Activated CD4-positive, CD25-positive, alpha-beta regulatory T cell (primary cell): ENCODE data around the gene SDHD.
"Not testable (repeated sequence)": the region's sequence is repeated elsewhere in the genome, so short reads cannot be mapped to it uniquely, and the experiment has no call there.

Experiments used
- DNase-seq, 4 experiments: peaks; one replicate each; lab custom pipeline; 2025; lab: John Stamatoyannopoulos, UW

SDHD gene

DNA sequence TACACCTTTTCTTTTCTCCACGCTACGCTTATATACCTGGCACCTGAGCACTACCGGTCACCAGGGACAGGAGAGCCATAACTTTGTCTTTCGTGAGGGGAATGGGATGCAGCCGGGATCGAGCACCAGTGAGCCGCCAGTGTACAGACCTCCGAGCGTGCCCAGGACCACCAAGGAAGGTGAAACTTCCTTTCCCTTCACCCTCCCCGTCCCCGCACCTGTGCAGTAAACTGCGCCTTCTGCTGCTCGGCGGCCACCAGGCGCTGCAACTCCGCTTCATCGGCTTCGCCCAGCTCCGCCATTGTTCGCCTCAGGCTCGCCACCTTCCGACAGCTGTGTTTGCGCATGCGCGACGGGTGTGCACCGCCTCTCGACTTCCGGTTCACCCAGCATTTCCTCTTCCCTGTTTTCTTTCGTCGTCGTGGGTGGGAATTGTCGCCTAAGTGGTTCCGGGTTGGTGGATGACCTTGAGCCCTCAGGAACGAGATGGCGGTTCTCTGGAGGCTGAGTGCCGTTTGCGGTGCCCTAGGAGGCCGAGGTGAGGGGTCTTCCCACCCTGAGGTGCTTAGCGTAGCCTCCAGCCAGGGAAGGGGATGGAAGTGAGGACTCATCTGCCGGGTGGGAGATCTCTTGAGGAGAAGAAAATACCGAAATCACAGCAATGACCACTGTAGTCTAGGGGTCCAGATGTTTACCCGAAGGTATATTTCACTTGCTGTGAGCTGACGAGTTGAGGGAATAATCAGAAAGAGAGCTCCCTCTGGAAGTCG lies at the start of gene SDHD, which contains the start of gene TIMM8B:
SDHD (plus strand) TSS at position 452 of the 770 bp plus-strand sequence; CDS start at position 487, 35 bp downstream.
TIMM8B (minus strand) TSS at position 335 of the 770 bp plus-strand sequence; CDS start at position 302, 33 bp downstream.
- DNase-seq = peak; percentile 86 to 91 (median 88)

DNA sequence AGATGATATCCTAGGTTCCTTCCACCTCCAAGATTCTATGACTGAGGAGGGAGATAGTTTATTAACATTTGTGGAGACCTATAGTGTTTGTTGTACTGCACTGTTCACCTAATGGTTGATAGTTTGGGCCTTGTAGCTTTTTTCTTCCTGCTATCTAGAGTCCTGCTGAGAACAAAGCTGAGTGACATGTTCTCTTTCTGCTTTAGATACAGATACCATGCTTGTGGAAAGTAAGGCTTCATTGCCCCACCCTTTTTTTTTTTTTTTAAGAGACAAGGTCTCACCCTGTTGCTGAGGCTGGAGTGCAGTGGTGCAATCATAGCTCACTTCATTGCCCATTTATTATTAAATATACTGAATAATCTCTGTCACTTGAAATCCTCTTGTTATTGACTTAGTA lies 49.1 kb upstream of the SDHD start:
- DNase-seq = no peak

DNA sequence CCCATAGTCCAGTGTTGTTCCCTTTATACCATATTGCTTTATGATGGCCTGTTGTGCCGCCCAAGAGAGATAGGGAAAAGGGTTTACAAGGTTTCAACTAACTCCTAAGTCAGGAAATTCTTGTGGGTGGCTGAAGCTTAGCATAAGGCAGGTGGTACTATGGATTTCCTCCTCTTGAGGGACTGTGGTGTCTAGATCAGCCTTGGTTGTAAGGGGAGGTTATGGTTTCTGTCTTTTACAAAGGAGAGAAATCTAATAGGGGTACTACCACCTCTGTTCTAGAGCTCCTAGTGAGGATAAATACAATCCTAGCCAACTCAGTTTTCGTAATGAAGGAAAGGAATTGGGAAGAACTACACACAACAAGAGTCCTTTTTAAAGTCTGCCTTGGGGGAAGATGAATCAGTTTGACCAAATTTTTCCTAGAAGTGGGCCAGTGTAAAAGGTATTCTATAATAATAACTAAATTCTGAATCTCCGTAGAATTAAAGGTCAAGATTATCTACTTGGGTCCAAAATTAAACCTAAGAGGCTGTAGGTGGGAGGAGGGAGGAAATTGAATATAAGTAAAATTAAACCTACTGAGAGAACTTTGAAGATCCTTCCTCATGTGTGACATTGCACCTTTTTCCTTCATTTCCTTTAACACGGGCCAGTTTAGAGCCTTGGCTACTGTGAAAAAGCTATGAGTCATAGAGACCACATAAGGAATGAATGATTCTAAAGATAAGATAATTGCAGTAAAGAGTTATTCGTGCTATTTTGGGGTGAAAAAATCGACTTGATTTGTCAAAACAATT lies 44.3 kb upstream of the SDHD start:
- no peak for DNase-seq

DNA sequence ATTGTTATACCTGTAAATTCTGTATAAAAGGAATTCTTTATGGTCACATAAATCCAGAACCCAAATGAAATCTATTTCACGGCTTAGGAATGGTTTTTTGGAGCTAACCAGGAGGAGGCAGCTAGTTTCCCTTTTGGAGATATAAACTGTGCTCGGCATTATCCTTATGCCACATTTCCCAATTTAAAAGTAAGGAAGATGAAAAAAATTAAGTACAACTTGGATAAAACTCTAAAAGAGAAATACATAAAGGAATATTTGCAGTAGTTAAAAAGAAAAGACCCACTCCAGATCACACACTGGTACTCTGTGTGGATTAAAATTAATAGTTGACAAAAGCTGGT lies 43.7 kb upstream of the SDHD start:
- no peak for DNase-seq

DNA sequence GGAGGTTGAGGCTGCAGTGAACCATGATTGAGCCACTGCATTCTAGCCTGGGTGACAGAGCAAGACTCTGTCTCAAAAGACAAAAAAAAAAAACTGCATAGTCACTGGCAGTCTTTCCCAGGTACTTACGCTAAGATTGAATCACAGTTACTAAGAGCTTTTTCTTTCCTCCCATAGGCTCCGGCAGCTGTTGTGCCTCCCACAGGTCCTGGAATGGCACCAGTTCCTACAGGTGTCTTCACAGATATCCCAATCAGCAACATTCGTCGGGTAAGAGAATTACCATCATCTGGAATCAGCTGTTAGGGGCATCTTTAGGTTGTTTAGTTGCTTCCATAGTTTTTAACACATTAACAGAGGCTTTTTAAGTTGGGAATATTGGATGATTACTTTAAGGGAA lies 41.7 kb upstream of the SDHD start:
- DNase-seq = no peak

DNA sequence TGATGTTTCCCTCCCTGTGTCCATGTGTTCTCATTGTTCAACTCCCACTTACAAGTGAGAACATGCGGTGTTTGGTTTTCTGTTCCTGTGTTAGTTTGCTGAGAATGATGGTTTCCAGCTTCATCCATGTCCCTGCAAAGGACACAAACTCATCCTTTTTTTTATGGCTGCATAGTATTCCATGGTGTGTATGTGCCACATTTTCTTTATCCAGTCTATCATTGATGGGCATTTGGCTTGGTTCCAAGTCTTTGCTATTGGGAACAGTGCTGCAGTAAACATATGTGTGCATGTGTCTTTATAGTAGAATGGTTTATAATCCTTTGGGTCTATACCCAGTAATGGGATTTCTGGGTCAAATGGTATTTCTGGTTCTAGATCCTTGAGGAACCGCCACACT lies 40.0 kb upstream of the SDHD start:
- DNase-seq = not testable (repeated sequence)

DNA sequence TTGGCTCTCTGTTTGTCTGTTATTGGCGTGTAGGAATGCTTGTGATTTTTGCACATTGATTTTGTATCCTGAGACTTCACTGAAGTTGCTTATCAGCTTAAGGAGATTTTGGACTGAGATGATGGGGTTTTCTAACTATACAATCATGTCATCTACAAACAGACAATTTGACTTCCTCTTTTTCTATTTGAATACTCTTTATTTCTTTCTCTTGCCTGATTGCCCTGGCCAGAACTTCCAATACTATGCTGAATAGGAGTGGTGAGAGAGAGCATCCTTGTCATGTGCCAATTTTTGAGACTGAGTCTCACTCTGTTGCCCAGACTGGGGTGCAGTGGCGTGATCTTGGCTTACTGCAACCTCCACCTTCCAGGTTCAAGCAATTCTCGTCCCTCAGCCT lies 38.4 kb upstream of the SDHD start:
- DNase-seq = not testable (repeated sequence)

DNA sequence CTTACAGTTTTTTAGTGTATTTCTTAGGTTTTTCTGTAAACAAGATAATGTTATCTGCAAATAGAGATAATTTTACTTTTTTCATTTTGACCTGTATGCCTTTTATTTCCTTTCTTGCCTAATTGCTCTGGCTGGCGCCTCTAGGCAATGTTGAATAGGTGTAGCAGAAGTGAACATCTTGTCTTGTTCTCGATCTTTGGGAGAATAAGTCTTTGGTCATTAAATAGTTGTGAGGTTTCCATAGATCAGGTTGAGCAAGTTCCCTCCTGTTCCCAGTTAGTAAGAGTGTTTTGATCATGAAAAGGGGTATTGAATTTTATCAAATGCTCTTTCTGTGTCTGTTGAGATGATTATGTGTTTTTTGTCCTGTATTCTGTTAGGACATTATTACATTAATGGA lies 36.9 kb upstream of the SDHD start:
- DNase-seq = no peak

DNA sequence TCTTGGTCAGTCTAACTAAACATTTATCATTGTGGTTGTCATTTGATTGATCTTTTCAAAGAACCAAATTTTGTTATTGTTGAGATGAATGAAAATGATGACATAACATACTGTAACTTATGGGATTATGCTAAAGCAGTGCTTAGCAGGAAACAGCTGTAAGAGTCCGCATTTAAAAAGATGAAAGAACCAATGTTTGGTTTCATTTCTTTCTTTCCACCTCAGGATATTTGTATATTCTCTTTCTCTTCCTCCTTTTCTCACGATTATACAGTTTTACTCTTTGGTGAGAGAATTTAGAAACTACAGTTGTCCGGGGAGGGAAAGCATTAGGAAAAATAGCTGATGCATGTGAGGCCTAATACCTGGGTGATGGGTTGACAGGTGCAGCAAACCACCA lies 36.0 kb upstream of the SDHD start:
- no peak for DNase-seq

DNA sequence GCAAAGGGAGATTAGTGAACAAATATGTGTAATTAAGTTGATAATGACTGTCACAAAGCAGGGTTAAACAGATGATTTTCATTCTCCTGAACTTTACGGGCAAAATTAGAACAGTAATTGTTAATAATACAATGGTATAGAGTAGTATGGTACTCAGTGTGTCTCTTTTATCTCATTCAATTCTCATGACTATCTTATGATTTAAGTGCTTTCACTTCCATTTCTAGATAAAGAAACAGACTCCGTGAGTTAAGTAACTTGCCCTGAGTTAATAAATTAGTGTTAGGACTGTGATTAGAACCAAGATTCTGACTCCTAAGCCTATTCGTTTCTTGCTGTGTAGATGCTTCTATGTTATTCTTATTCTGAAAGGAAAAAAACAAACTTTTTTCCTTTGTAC lies 34.9 kb upstream of the SDHD start:
- no peak for DNase-seq

DNA sequence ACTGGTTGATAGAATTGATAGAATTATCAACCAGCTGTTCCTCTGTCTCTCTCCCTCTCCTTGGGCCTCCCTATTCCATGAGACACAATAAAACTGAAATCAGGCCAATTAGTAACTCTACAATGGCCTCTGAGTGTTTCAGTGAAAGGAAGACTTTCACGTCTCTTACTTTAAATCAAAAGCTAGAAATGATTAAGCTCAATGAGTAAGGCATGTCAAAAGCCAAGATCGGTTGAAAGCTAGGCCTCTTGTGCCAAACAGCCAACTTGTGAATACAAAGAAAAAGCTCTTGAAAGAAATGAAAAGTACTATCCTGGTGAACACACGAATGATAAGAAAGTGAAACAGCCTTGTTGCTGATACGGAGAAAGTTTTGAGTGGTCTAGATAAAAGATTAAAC lies 29.5 kb upstream of the SDHD start:
- no peak for DNase-seq

DNA sequence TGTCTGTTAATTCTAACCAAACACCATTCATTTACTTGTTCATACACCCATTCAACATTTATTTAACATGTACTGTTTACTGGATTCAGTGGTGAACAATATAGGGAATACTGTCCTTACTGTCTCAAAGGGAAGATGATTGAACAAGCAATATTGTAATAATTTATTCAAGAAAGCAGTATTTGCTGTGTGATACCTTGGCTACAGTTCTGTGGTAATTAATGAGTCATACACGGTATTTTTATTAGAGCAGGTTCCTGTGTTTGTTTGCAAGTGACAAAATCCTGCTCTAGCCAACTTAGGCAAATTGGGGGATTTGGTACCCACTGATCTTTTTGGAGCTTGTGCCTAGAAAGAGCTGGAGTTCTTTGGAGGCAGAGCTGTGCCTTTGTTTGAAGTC lies 28.6 kb upstream of the SDHD start:
- no peak for DNase-seq

DNA sequence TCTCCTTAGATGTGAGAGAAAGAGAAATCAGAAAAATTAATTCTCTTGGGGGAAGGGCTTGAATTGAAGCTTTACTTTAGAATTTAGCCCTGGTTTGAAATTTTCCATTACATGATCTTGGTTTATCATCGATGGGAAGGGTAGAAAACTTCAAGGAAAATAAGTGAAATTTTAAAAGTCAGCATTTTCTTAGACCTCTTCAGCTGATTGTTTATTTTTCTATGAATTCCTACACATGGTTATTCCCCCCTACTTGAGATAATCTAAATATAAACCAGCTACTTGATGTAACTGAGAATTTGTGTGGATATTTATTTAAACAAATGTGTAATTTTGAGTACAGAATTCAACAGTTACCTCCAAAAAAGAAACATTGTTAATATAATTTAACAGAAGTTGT lies 23.8 kb upstream of the SDHD start:
- no peak for DNase-seq

DNA sequence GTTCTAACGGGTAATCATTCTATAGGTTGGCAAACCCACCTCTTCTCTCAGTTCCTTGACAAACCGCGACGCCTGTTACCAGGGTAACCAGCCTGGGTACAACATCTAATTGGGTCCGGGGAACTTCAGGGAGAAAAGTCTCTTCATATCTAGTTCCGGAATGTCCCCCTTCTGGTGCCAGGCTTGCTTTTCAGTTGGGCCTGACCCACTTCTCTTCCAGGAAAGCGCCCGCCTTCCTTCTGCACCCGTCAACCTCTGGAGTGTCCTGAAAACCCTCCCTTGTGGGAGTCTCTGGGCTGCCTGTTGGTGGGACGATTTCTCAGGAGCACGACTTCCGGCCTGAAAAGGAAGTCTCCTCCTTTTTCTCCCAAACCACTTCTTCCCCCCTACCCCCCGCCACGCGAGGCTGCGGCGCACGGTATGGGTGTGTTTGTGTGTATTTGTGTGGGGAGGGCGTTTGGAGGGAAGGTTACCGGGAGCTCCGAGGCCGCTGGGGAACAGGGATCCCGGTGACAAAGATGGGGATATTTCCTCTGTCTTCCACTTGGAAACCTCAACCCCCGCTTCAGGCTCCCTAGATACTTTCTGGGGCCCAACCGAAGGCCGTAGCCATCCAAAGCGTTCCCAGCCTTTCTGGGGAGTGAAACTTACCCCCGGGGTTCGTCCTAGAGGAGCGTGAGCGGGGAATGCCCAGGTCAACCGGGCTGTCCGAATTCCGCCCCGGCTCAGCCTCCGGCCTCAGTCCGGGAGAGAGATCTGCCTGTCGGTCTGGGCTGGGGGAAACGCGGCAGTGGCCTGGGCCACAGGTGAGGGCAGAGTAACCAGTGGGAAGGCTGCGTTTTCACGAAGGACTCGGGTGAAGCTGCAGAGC lies 12.5 kb upstream of the SDHD start, which contains the start of the genes NKAPD1 and PIH1D2:
NKAPD1 (plus strand) TSS at position 359 of the 871 bp plus-strand sequence. CDS start 1,276 bp downstream, outside the sequence.
PIH1D2 (minus strand) TSS at position 77 of the 871 bp plus-strand sequence. CDS start 843 bp downstream, outside the sequence.
- peak; percentile 58 to 75 (median 64) for DNase-seq

DNA sequence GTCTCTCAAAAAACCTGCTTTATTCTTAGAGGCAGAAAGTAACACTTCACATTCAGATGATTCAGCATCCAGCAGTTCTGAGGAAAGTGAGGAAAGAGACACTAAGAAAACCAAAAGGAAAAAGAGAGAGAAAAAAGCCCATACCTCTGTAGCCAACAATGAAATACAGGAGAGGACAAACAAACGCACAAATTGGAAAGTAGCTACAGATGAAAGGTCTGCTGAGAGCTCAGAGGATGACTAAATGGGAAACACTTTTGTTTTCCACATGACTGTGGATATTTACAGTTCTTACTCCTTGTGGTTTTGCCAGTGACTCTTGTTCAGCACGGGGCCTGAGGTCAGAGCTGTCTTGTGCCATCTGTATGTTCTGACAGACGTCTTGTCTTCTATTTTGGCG lies 3.9 kb upstream of the SDHD start:
- DNase-seq = no peak

DNA sequence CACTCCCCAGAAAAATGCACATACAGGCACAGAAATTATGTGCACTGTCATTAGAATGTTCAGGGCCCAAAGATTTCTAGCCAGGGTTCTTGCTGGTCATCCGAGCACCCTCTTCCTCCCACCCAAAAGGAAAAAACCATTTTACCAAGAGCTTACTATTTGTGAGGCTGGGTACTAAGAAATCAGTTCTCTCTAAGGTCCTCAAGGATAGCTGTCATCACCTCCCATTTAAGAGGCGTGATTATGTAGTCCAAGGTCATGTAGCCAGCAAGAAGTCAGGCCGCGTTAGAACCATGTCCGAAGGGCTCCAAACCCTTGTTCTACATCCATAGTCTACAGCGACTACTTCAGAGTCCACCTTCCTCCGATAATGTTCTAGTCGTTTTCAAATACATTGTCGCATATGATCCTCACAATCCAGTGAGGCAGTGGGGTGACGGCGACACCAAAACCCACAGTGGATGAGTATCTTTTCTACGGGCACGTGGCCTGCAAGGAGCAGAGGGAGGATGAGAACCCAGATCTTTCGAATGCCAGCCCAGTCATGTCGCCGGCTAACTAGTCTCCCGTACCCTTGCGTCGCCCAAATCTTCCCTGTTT lies 751 bp upstream of the SDHD start:
- DNase-seq = peak in 1 of 4 experiments; percentile 6

DNA sequence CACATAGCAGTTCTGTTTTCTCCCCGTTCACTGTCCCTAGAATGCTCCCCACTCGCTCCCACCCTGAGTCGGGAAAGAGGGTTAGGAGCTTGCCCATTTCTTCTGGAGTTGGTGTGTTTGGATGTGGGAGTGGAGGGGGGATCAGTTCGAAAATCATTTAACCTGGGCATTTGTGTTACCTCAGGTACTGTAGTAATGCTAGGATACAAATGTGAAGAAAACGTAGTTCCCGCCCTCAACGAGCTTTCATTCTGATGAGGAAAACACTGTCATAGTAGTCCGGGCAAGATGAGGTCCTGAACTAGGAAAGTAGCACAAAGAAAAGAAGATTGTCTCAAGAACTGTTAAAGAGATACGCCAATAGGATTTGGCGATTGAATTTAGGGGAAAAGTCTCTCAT lies 539 bp downstream of the SDHD start:
- DNase-seq = no peak

DNA sequence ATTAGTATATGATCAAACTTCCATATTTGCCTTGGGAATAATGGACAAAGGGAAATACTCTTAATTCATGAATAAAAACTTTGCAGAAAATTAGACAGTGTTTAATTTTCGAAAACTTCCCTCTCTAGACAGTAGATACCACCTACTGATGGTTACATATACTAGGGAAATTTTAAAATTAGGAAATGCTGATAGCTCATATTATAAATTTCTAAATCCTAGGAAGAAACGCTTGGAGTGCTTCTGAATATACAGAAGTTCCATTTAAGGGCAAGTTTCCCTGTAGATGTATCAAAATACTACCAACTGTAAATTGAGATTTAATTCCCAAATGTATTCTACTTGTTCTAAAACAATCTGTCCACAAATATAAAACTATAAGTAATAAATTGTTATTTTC lies 8.6 kb downstream of the SDHD start:
- not testable (repeated sequence) for DNase-seq

DNA sequence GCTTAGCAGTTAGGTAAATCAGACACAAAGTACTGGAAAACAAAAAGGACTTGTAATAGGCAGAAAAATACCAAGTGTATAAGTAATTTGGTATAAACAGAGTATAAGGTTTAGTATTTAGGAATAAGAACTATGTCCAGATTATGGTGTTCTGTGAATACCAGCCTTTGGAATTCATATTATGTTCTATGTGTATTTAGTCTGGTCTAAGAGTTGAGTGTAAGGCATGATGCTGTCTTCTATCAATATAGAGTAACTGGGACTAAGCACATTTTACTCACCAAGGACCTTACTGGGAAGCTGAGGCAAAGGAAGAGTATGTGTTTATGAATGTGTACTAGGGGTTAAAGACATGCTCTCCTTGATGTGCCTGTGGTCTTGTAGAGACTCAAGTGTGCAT lies 9.5 kb downstream of the SDHD start:
- no peak for DNase-seq

DNA sequence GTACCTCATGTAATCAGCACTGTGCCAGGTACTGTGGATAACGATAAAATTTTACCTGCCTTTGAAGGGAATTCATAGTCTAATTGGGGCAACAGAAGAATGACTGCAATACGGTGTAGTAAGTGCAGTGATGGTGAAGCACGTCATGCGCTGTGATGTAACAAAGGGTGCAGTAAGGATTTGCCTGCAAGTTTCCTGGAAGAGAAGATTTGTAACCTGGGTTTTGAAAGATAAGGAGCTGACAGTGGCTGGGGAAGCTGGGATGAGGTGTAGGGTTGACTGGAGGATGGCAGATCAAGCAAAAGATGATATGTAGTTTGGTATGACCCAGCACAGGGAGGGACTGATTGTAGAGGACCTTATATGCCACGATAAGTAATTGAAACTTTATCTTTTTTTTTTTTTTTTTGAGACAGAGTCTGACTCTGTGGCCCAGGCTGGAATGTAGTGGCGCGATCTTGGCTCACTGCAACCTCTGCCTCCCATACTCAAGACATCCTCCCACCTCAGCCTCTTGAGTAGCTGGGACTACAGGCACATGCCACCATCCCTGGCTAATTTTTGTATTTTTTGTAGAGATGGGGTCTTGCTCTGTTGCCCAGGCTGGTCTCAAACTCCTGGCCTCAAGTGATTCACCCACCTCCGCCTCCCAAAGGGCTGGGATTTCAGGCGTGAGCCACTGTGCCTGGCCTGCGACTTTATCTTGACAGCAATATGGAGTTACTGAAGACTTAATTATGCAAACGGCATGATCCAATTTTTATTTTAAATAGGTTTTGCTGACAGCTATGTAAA lies 11.3 kb downstream of the SDHD start:
- DNase-seq = no peak

DNA sequence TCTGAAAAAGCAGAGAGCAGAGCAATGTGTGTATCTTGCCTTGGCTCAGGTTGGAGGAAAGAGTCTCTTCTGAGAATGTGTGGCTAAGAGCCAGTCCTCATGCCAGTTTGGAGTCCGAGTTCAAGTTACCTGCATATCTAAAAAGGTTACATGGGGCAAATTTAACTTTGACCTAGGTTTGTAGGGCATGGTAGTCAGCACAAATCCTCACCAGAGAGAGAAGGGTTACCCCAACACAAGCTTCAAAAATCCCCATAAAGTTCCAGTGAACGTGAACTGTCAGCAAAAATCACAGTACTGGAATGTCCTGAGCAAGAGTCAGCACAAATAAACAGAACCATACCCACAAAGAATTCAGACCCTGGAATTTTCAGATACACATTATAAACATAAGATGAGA lies 13.8 kb downstream of the SDHD start:
- DNase-seq = no peak
